GM21360 (cell line): ENCODE results near the gene MIF4GD.
"Not testable (repeated sequence)": the region's sequence is repeated elsewhere in the genome, so short reads cannot be mapped to it uniquely, and the experiment has no call there.

Source experiments
- ATAC-seq: cut with Tn5 transposase; IDR thresholded peaks from one replicate; pipeline ENCODE4 v1.9.1; 2021; ENCODE audit warnings: mild to moderate bottlenecking, moderate library complexity; ENCODE audit not compliant: unreplicated experiment

The MIF4GD gene, protein sequence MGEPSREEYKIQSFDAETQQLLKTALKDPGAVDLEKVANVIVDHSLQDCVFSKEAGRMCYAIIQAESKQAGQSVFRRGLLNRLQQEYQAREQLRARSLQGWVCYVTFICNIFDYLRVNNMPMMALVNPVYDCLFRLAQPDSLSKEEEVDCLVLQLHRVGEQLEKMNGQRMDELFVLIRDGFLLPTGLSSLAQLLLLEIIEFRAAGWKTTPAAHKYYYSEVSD

DNA sequence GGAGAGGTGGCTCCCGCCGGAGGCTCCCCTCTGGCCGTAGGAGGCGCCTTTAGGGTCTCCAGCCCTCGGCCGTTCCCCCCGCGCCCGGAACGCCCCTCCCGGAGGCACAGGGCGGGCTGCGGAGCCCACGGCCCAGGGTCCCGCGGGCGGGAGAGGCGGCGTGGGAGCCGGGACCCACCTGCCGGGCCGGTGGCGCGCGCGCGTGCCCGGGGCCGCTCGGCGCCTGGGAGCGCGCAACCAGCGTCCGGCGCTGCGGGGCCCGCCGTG, at the start of gene MIF4GD:
Gene MIF4GD, minus strand, starts transcription at position 266 of the 267 bp plus-strand sequence. CDS start 1,036 bp downstream, outside the sequence.
- no peak for ATAC-seq

DNA sequence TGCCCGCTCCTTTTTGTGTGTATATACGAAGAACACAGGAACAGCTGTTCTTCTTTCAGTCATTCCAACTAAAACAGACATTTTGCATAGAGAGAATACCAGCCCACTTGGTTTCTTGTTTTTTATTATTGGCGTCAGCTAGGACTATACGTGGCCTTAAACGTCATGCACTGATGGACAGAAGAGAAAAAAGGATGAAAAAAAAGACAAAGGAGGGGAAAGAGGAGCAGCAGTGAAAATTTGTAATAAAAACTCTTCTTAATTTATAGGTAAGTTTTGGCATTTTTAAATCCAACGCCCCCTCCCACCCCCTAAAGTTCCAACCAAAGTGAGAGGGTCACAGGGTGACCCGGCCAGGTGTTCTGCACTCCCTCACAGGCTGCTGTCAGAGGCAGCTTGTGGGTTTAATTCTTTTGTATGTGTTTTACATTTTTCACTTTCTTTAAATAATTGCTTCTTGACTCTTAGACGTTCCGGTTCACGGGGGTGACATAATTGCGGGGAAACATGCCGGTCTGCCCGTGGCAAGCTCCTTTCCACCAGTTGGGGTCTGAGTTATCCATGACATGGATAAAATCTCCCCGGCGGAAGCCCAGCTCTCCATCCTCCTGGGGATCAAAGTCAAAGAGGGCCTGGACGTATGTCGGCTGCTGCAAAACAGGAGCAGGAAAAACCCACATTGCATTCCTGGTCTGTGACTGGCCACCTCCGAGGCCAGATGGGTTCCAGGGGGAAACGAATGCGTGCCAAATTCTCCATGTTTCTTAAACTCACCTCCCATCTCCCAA, 49.1 kb upstream of the MIF4GD start:
- no peak for ATAC-seq

DNA sequence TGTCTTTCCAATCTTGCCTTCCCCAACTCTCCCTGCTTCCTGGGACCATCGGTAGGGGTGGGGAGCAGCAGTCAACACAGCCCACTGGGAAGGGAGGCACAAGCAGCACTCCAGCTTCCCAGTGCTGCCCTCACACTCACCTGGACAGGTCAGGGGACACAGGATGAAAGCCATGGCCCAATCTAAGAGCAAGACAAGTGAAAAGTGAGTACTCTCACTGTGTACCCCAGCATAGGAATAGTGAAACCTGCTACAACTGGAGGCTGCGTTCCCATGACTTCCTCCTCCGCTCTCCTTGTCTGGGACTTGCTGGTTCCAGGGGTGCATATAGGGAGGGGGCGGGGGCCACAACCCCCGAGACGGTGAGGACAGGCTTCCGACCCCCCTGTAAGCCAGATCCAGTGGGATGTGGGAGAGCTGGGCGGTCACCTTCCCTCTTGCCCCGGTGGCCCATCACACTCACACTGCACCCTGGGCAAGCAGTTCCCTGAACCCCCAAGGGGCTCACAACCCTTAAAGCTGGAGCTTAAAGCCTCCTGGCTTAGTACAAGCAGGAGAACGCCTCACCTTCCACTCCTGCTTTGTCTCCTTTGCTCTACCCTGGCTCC, 47.7 kb upstream of the MIF4GD start:
- no peak for ATAC-seq

DNA sequence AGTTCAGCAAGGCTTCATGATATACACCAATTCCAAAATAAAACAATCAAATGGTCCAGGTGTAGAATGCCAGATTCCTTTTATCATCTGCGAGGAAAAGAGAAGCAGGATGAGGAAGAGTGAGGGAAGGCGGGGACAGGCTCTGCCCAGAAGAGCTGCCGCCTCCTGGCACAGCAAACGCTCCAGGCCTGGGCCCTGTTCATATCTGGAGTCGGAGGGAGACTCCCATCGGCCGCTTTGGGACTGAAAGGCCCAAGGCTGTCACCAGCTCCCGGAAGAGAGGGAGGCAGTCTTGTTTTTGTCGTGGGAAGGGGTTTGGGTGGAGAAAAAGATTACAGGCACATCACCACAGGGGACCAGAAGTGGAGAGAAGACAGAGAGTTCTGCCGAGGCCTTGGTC, 47.2 kb upstream of the MIF4GD start:
- ATAC-seq, result no peak

DNA sequence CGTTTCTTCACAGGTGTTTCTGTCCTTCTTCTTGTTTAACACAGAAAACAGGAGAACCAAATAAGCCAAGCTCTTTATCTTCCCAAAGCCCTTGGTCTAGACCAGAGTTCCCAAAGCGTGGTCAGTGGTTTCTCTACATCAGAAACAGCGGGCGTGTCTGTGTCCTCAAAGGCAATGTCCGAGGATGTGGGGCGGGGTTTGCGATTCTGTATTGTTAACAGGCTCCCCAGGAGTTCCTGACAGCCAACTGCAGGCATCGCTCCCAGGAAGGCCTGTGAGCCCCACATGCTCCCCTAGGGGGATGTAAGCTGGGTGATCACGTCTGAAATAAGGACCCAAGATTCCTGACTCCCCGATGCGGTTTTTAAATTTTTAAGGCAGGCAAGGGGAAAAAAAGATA, 46.6 kb upstream of the MIF4GD start:
- ATAC-seq, result no peak

DNA sequence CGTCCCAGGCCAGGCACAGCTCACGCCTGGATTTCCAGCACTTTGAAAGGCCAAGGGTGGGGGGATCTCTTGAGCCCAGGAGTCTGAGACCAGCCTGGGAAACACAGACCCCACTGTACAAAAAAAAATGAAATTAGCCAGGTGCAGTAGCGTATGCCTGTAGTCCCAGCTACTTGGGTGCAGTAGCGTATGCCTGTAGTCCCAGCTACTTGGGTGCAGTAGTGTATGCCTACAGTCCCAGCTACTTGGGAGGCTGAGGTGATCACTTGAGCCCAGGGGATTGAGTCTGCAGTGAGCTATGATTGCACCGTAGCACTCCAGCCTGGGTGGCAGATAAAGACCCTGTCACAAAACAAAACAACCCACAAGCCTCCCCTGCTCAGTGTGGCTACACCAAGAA, 45.2 kb upstream of the MIF4GD start:
- no peak for ATAC-seq

DNA sequence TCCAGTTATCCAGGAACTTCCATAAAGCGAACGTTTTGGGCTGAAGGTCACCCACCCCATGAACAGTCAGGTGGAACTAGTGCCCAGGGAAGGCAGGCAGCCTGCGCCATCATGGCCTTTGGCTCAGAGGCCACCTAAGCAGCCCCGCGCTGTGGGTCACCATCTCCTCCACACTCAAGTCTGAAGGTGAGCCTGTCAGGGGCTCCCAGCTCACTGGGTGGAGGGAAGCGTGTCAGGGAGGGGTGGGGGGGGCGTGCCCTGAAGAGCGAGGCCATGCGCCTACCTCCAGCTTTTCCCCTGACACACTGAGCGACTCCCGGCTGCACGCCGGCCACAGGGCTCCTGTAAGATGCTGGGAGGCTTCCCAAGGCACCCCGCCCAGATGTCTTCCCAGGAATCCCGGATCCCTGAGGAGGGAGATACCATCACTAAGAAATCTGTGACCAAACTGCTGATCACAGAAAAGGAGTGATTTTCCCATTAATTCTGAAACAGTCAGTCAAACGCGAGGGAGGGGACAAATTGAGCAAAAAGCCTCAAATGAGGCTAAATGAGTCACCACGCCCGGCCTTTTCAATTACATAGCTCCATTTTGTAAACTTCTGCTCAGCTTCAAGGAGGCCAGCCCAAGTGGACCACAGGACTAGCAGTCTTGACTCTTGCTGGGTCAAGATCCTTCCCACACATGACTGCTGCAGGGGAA, 44.7 kb upstream of the MIF4GD start:
- ATAC-seq, result no peak

DNA sequence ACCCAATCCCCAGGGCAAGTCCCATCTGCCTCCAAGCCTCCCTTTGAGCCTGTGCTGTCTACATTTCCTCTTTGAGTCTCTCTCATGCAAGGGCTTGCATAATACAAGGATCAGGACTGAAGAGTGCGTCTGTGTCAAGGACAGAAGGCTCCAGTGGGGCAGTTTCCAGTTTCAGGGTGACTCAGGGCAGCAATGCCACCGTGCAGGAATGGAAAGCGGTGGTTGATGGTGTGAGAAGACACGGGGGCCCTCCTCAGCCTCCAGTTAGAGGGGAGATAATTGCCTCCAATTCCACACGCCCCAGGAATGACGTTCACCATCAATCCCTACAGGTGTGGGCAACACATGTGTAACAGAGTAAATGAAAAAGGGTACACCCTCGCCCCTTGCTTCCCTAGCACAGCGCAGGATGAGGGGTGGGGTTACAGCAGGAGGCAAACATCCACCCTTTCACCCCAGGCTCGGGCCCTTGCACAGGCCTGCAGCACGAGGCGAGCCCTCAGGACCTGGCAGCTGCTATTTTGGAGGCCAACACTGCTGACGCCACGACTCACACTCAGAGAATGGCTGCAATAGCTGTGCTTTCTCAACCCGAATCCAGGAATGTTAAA, 43.0 kb upstream of the MIF4GD start:
- no peak for ATAC-seq

DNA sequence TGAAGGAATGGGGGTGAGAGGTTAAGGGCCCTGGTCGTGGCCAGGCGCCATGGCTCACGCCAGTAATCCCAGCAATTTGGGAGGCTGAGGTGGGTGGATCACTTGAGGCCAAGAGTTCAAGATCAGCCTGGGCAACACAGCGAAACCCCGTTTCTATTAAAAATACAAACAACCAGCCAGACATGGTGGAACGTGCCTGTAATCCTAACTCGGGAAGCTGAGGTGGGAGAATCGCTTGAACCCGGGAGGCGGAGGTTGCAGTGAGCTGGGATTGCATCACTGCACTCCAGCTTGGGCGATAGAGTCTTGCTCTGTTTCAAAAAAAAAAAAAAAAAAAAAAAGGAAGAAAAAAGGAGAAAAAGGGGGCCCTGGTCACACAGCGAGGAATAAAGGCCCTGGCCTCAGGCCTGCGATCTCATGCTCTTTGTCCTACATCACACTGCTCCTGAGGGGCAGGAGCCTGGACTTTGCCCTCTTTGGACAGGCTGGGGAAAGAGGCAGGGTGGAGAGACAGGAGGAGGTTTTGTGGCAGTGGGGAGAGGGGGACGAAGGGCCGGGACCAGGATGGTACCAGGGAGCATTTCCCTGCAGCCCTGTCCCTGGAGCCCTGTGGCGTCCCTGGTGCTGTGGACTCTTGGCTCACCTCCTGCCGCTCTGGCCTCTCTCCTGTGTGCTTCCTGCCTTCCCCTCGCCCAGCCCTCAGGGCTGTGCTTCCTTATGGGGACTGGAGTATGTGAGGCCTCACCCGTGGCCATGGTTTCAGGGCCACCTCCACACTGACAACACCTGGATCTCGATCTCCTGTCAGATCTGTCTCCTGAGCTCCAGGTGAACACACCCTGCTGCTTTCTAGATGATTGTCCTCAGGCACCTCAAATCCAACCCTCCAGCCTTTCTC, 38.0 kb upstream of the MIF4GD start:
- no peak for ATAC-seq

DNA sequence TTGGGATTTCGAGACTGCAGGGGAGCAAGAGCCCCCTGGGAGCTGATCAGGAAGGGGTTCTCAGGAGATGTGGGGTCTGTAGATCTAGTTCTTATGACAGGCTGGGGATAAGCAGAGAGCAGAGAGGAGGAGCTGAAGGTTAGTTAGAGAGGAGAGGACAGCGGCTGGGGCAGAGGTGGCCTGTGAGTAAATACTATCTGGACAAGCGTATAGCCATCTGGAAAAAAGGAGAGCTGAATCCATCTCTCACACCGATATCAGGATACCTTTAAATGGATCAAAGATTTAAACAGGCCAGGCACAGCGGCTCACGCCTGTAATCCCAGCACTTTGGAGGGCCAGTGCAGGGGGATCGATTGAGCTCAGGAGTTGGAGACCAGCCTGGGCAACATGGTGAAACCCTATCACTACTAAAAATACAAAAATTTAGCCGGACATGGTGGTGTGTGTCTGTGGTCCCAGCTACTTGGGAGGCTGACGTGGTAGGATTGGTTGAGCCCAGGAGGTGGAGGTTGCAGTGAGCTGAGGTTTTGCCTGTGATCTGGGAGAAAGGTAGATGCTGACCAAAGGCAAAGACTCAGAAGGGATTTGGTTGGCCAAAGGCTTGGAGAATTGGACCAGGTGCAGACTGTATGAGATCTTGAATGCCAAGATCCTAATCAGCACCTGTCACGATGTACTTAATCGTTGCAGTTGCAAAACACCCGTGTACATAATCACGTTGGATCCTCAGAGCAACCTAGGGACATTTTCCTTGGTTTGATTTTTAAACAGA, 37.1 kb upstream of the MIF4GD start:
- ATAC-seq, result no peak

DNA sequence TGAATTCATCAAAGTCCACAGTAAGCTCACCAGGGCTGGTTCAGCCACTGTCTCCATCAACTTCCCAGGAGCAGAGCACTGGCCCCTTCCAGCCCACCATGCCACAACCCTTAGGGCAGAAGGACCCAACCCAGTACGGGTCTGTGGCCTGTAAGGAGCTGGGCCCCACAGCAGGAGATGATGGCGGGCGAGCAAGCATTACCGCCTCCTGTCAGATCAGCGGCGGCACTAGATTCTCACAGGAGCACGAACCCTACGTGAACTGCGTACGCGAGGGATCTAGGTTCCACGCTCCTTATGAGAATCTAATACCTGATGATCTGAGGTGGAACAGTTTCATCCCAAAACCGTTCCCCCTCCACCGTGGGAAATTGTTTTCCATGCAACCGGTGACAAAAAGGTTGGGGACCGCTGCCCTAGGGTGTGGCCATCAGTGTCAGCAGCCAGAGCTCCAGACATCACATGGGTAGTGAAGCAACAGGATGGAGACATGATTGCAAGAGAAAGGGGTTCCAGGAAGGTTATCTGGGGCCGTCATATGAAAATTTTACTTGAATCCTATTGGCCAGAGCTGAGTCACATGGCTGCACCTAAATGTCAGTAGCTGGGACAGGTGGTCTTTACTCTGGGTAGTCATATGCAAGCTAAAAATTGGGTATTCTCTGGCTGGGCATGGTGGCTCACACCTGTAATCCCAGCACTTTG, 30.6 kb upstream of the MIF4GD start:
- ATAC-seq, result no peak

DNA sequence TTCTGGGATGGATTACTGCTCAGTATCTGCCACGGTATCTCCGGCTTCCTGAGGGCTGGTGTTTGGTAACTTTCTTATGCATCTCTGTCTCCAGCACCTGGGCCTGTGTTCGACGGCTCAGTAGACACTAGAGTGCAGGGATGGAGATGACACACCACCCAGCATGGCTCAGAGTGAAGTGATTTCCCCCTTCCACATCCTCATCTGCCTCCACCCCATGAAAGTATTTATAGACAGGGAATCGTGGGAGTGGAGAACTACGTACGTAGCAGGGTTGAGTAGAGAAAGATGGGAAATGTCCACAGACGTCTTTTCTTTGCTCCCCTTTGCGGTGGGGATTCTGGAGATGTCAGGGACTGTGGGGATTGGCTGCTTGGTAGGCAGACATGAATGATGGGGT, 30.0 kb upstream of the MIF4GD start:
- ATAC-seq, result no peak

DNA sequence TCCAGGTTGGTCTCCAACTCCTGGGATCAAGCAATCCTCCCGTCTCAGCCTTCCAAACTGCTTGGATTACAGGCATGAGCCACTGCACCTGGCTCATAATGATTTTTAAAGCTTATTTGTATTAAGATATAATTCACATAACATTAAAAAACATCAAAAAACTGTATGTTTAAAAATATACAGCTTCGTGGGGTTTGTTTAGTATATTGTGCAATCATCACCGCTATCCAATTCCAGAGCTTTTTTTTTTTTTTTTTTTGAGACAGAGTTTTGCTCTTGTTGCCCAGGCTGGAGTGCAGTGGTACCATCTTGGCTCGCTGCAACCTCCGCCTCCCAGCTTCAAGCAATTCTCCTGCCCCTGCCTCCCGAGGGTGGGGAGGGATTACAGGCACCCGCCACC, 29.2 kb upstream of the MIF4GD start:
- no peak for ATAC-seq

DNA sequence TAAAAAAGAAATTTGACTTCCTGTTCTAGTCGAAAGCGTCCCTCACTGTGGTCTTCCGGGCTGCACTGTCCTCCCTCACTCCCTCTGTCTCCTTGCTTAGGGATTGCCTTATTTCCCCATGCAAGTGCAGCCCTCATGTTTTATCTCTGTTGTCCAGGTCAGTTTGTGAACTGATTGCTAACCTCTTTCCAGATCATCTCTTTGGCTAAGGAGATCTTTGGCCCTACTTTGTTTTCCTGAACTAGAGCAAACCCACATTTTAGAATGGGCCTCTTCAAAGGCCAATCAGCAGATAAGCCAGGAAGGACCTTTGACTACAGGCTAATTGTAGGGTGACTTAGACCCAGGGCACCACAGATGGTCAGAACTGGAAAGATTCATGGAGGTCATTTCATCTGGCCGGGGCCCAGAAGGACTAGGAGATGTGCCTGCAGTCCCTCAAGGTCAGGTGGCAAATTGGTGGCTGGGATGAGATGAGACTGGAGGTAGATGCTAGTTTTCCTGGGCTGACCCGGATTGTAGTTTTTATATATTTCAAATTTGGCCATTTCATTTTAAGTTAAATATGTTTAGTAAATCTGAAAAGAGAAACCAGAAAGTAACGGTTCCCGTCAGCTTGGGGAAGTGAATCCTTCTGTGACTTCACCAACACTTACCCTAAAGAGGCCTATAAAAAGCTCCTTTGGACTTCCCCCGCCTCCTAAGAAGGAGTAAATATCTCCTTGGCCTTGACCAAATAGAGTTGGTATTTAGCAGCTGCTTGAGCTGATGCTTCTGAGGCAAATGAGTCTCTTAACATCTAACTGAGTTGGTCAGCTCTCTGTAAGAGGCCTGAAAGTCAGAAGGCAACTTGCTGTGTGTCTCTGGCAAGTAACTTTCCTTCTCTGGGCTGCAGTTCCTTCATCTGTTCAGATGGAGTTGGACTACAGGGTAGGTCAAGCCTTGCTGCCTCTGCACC, 24.4 kb upstream of the MIF4GD start:
- ATAC-seq, result peak; percentile 61

DNA sequence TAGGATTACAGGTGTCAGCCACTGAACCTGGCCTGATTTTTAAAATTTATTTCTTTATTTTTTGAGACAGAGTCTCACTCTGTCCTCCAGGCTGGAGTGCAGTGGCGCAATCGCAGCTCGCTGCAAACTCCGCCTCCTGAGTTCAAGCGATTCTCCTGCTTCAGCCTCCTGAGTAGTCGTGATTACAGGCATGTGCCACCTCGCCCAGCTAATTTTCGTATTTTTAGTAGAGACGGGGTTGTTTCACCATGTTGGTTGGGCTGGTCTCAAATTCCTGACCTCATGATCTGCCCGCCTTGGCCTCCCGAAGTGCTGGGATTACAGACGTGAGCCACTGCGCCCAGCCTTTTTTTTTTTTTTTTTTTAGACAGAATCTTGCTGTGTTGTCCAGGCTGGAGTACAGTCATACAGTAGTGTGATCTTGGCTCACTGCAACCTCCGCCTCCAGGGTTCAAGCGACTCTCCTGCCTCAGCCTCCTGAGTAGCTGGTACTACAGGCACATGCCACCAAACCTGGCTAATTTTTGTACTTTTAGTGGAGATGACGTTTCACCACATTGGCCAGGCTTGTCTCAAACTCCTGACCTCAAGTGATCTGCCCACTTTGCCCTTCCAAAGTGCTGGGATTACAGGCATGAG, 21.9 kb upstream of the MIF4GD start:
- ATAC-seq, result not testable (repeated sequence)

DNA sequence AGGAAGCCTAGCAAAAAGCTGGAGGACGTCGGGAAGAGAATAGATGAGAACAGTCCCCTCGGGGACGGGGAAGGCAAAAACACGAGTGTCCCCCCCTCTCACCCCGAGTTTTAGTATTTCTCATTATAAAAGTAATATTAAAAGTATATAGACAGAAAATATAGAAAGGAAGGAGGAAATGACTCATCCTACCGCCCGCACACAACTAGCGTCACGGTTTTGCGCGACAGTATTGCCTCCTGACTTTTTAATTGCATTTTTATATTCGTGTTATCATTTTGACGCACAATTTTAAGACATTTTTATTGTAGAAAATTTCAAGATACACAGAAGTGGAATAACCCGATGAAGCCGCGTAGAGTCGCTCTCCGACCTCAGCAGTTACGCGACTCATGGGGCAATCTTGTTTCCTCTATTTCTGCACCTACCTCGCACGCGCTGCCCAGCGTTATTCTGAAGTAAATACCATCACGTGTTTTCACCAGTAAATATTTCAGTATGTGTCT, 18.9 kb upstream of the MIF4GD start:
- ATAC-seq, result no peak
